ENCODE measurements around the gene TYMP. TPM values are rescaled to one million over a fixed set of nuclear protein-coding genes. Genes with fewer than 3 reads are reported as not detected.

TYMP gene
- total and polyA plus RNA-seq, 2 experiments from 2014 or later = 7.8 to 10.0 TPM

- Histone ChIP-seq H3K9me3 (ENCODE audit: low read depth) (no peaks in the 10 kb centered on the region), H3K4me3 (no peak overlapping the region), H3K4me1 (ENCODE audit: low read depth) (peaks cover under 1% of the 10 kb centered on the region), H3K27ac (no peak overlapping the region), H3K36me3 (peaks cover 37% of the 10 kb centered on the region), H3K27me3 (no peaks in the 10 kb centered on the region)
- no peak for DNase-seq (ENCODE audit: low read depth in 1 of 2, low spot score in 1 of 2)
- TF ChIP-seq, protein P1, sequence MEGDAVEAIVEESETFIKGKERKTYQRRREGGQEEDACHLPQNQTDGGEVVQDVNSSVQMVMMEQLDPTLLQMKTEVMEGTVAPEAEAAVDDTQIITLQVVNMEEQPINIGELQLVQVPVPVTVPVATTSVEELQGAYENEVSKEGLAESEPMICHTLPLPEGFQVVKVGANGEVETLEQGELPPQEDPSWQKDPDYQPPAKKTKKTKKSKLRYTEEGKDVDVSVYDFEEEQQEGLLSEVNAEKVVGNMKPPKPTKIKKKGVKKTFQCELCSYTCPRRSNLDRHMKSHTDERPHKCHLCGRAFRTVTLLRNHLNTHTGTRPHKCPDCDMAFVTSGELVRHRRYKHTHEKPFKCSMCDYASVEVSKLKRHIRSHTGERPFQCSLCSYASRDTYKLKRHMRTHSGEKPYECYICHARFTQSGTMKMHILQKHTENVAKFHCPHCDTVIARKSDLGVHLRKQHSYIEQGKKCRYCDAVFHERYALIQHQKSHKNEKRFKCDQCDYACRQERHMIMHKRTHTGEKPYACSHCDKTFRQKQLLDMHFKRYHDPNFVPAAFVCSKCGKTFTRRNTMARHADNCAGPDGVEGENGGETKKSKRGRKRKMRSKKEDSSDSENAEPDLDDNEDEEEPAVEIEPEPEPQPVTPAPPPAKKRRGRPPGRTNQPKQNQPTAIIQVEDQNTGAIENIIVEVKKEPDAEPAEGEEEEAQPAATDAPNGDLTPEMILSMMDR (IDR thresholded peaks at IDR 0.05; ENCODE audit: low read depth, low read length) = no peak
Observed at GRCh38 chr22:50572965-50573364, 43.2 kb upstream of the TYMP start.

GRCh38 chr22:50571264-50572175 is 41.7 kb upstream of the TYMP start:
- no peak overlapping the region for H3K4me3 ChIP-seq
- TF ChIP-seq, protein P1 (IDR thresholded peaks at IDR 0.05; ENCODE audit: low read depth, low read length) = no peak
- H3K9me3 ChIP-seq (ENCODE audit: low read depth) = no peaks in the 10 kb centered on the region
- H3K27ac ChIP-seq = no peak overlapping the region
- DNase-seq (ENCODE audit: low read depth in 1 of 2, low spot score in 1 of 2) = no peak
- peaks cover 37% of the 10 kb centered on the region for H3K36me3 ChIP-seq
- no peaks in the 10 kb centered on the region for H3K27me3 ChIP-seq
- no peaks in the 10 kb centered on the region for H3K4me1 ChIP-seq (ENCODE audit: low read depth)

- TF ChIP-seq, protein P1 (IDR thresholded peaks at IDR 0.05; ENCODE audit: low read depth, low read length) = no peak
- DNase-seq (ENCODE audit: low read depth in 1 of 2, low spot score in 1 of 2) = no peak
- H3K36me3 ChIP-seq = peaks cover 37% of the 10 kb centered on the region
Observed at GRCh38 chr22:50570861-50571260, 41.0 kb upstream of the TYMP start.

DNA sequence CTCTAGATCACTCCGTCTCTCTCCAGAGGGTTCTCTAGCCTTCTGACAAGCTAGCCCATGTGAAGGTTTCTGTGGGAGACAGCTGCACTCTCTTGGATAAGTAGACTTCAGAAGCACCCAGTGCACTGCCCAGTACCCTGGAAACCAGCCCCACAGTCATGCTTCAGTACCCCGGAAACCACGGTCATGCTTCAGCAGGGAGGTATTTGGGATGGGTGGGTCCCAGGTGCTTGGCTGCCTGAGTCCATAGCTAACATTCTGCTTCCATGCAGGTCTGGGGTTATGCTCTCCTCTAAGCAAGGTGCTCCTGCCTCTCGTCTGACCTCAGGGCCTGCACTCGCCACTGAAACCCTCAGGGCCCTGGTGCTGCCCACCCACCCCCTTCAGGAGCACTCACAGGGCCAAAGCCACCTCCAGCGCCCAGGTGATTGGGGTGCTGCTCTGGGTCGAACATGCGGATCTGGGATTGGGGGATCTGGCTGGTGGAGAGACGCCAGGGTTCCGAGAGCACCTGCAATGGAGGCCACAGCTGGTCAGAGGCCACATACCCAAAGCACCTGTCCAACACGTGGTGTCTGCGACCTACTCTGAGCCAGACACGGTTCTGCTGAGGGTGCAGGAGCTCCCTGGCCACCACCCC is 40.2 kb upstream of the TYMP start:
- TF ChIP-seq, protein P1 (IDR thresholded peaks at IDR 0.05; ENCODE audit: low read depth, low read length) = no peak
- Histone ChIP-seq H3K4me3 (no peak overlapping the region), H3K9me3 (ENCODE audit: low read depth) (no peaks in the 10 kb centered on the region), H3K4me1 (ENCODE audit: low read depth) (no peaks in the 10 kb centered on the region), H3K27me3 (no peaks in the 10 kb centered on the region), H3K36me3 (peaks cover 37% of the 10 kb centered on the region), H3K27ac (no peak overlapping the region)
- DNase-seq (ENCODE audit: low read depth in 1 of 2, low spot score in 1 of 2) = no peak

More at GRCh38 chr22:50570861-50571260, 41.0 kb upstream of the TYMP start:
- H3K4me1 ChIP-seq (ENCODE audit: low read depth) = no peaks in the 10 kb centered on the region
- H3K9me3 ChIP-seq (ENCODE audit: low read depth) = no peaks in the 10 kb centered on the region
- no peak overlapping the region for H3K4me3 ChIP-seq
- H3K27ac ChIP-seq = no peak overlapping the region
- no peaks in the 10 kb centered on the region for H3K27me3 ChIP-seq

DNA sequence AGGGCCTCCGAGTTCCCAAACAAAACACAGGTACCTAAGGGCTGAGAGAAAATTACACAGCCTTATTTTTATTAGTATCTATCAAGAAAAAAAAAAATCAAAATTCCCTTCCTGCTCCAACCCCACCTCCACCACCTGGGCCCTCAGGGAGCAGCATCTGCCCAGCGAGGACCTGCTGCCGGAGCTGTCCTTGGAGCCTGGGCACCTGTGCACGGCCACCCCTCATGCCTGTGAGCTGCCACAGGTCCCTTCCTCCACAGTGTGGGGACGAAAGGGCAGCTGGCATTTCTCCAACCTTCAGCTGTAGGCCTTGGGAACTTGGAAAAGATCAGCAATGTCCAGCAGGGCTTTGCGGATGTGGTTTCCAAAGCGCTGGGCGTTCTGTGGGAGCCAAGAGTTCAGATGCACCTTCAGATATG is 39.2 kb upstream of the TYMP start:
- peaks cover 37% of the 10 kb centered on the region for H3K36me3 ChIP-seq
- H3K27ac ChIP-seq = no peak overlapping the region
- no peaks in the 10 kb centered on the region for H3K4me1 ChIP-seq (ENCODE audit: low read depth)
- H3K4me3 ChIP-seq = no peak overlapping the region
- TF ChIP-seq, protein P1 (IDR thresholded peaks at IDR 0.05; ENCODE audit: low read depth, low read length) = no peak
- H3K27me3 ChIP-seq = no peaks in the 10 kb centered on the region
- H3K9me3 ChIP-seq (ENCODE audit: low read depth) = no peaks in the 10 kb centered on the region
- no peak for DNase-seq (ENCODE audit: low read depth in 1 of 2, low spot score in 1 of 2)
